ENCODE results near the gene BABAM1. TPM values are rescaled to one million over a fixed set of nuclear protein-coding genes. Genes with fewer than 3 reads are reported as not detected.

The BABAM1 gene
- total RNA-seq, 1 experiment from 2014 or later: 154 TPM

DNA sequence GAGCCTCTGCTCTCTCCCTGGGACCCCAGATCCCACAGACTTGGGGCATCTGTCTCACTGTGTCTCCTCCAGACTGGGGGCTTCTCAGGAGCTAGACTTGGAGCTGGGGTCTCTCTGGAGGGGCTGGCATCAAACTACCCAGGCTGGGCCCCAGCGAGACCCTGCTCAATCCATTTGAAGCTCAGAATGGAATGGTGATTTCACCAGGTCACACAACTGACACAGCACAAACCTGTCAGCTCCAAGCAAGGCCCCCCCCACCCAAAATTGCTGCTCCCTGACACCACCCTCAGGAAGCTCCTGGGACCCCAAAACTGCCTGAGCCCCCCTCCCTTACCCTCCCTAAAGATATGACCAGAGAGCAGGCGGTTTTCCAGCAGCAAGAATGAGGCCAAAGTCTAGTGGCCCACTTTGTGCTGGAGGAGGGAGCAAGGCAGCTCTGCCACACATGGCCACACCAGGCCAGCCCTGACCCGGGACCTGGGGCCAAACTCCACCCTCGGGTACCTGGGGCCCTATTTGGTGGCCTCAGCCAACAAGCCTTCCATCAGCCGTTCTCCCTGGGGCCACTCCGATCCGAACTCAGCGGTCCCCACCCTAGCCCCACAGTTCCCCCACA lies 23.9 kb upstream of the BABAM1 start:
- no peak for DNase-seq (ENCODE audit: low spot score)

DNA sequence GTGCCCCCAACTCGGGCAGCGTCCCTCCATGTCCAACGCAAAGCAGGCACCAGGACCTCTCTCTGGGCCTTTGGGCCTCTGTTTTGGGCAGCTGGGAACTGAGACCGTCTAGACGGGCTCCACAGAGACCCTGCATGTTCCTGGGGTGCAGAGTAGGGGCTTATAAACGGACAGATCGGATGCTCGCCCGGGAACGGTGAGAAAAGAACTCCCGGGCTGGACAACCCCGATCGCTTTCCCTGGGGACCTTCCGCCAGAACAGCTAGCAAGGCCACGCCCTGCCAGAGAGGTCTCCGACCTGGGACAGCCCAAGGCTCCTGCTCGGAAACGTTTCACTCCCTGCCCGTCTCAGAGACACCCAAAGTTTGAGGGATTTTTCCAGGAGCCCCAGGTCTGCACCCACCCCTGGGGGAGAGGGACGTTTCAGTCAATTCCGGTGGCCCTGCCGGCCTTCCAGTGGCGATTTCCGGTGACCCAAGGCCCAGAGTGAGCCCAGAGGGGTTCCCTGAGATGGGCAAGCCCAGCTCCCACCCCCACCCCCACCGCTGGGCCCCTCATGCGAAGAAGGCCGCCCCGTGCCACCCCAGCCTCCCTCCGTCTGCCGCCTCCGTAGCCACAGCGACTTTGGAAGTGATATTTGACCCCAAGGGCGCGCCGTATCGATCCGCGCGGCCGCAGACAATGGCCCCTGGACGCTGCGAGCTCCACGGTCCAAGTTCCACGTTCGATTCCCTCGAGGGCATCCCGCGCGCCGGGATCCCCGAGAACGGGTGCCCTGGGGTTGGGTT lies 23.2 kb upstream of the BABAM1 start:
- no peak for DNase-seq (ENCODE audit: low spot score)

DNA sequence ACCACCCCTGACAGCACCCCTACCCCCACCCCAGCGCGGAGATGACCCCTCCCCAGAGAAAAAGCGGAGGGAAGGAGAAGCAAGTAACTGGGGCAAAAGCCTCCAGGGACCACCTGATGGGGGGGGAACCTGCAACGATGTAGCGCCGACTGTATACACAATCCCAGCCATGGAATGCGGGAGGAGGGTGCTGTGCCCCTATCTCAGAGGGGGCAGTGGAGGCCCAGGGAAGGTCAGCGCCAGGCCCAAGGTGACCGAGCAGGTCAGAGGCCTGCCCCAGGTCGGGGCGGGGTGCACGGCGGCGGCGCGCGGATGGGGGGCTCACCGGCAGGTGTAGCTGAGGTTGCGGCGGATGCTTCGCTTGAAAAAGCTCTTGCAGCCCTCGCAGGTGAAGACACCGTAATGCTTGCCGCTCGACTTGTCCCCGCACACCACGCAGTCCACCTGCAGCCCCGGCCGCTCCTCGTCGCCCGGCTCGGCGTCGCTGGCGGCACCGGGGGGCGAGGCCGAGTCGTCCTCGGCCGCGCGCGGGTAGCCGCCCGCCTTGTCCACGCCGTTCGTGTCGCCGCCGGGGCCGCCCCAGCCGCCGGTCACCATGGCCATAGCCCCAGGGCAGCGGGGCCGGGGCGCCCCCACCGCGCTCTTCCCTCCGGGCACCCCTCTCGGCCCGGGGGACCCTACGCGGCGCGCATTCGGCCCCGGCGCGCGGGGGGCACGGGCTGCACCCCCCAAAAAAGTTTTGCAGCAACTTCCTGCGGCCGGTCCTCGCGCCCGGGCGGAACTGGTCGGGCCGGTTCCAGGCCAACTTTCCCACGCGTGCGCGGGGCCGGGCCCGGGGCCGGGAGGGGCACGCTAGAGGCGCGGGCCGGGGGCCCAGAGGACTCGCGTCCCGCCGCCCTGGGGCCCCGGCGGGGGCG lies 22.4 kb upstream of the BABAM1 start:
- DNase-seq (ENCODE audit: low spot score): no peak

DNA sequence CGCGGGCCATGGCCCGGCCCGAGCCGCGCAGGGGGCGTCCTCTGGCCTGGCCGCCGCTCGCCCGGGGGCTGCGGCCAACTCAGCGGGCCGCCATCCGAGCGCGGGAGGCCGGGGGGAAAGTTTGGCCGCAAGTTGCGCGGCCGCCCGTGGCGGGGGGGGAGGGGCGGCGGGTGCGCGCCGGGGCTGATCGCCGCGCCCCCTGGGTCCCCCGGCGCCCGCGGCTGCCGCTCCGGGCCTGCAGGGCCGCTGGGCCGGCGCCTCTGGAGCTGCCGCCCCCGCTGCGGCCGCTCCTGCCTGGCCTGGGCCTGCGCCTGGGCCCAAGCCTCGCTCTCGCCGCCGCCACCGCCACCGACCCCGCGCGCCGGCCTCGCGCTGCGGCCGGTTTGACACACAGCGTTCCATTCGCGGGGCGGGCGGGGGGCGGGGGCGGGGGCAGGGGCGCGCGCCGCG lies 21.7 kb upstream of the BABAM1 start, which contains the start of gene NR2F6:
NR2F6 (minus strand) TSS at position 385 of the 450 bp plus-strand sequence. CDS start 699 bp downstream, outside the sequence.
- DNase-seq (ENCODE audit: low spot score): no peak

DNA sequence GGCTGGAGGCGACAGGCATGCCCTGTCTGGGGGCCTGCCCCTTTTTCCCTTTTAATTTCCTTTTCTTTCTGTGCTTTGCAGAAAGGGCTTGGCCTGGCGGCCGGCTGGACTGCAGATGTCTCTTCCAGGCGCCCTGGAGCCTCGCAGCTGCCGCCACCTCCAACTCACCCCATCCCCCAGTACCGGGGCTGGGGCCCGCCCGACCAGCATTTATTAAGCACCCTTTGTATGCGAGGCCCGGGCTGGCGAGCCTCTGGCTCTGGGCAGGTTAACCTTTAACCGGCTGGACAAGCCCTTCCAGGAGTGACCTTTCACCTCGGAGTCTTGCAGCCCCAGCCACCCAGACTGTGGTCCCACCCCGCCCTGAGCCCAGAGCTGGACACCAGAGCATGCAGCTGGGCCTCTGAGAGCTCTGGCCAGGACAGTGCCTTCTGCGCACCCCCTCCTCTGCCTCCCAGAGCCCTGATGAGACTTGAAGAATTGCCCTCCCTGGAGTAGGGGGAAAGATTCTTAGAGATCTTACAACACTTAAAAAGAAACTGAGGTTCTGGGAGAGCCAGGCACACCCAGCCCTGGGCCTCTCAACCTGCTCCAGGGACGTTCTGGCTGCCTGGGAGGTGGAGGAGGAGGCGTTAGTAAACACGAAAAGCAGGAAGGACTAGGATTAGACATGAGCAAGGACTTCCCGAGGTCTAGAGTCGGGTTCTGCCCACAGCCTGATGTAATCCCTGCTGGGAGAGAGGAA lies 20.4 kb upstream of the BABAM1 start:
- DNase-seq (ENCODE audit: low spot score): no peak

DNA sequence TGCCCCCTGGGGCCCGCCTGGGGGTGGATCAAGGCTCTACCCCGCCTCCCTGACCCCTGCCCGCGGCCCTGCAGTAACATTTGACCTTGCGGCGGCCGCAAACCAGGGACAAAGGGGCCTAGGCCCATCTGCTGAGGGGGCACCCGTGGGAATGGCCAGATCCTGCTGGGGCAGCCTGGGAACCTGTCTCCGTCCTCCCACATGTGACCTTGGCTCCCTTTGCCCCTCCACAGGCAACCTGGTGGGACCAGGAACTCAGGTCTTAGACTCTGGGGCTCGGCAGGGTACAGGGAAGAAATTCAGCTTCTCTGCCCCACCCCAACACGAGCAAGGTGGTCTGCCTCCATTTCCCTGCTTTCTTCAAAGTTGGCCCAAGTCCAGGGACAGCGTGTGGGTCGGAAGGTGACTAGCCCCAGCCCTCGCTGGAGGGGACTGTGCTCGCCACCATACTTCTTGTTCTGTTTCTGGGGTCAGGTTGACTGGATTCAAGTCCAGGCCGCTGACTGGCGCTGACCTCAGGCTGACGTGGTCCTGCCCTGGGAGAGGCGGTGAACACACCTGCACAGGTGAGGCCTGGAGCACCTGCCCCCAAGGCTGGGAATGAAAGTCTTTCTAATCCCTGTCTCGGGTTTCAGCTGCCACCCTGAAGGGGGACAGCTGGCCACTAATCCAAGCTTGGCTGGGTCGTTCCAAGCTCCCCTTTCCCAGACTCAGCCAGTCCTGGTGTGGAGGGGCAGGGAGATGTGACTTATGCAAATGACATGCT lies 19.0 kb upstream of the BABAM1 start:
- DNase-seq (ENCODE audit: low spot score): no peak

DNA sequence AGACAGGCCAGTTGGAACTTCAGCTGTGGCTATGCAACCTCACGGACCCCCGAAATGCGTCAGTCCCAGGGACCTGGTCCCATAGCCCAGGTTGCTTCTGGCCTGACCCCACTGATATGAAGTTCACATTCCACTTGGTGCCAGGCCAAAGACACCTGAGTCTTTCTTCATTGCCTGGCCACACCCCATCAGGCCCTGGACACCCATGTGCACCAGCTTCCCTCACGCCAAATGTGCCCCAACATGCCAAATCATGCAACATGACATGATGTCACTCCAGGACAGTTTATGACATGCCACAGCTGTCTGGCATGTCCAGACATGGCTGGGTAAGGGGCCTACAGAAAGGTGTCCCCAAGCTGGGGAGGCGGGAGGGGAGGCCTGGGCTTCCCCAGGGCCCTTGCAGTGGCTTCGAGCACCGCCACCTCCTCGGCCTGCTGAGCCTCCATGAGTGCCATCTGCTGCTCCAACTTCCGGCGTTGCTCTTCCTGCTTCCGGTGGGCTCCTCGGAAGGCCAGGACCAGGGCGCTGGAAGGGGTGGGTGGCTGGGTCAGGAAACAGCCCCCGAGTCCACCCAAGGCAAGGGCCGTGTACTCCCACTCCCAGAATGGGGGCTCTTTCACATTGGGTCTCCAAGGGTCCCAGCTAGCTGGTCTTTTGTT lies 17.2 kb upstream of the BABAM1 start:
- no peak for DNase-seq (ENCODE audit: low spot score)

DNA sequence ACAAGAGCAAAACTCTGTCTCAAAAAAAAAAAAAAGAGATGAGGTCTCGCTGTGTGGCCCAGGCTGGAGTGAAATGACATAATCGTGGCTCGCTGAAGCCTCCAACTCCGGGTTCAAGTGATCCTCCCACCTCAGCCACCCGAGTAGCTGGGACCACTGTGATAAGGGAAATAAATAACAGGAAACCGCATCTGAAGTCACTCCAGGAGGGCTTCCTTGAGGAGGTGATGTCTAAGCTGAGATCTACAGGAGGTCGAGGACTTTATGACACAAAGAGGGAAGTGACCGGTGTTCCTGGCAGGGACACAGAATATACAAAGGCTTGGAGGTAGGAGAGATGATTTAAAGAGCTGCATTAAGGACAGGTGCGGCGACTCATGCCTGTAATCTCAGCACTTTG lies 12.6 kb upstream of the BABAM1 start:
- DNase-seq (ENCODE audit: low spot score): no peak

DNA sequence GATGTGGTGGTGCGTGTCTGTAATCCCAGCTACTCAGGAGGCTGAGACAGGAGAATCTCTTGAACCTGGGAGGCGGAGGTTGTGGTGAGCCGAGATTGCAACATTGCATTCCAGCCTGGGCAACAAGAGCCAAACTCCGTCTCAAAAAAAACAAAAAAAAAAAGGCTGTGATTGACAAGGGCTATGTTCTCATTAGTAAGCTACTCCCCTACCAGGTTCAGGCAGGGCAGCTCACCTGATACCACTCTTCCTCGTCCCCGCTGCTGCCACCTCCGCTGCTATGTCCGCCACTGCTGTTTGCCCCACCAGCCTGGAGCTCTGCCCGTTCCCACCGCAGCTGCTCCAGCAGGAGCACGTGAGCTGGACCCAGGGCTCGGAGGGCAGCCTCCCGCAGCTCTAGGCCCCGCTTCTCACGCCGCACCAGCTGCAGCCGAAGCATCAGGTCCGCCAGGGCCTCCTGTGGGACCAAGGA lies 12.1 kb upstream of the BABAM1 start:
- no peak for DNase-seq (ENCODE audit: low spot score)

DNA sequence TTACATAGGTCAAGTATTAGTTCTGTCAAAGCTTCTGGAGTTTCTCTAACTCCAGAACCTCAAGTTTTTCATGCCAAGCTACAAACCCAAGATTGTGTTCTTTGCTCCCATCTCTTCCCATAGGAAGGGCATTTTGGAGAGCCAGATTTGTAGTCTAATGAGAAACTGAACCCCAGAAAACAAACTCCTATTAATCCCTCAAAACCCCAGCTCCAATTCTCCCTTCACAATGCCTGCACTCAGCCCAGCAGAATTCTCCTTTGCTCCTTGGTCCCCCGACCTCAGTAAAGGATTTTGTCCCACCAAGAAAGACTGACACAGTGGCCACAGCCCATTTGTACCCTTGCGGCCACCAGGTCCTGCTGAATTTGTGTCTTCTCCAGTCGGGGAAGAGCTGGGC lies 11.1 kb upstream of the BABAM1 start:
- DNase-seq (ENCODE audit: low spot score): no peak

DNA sequence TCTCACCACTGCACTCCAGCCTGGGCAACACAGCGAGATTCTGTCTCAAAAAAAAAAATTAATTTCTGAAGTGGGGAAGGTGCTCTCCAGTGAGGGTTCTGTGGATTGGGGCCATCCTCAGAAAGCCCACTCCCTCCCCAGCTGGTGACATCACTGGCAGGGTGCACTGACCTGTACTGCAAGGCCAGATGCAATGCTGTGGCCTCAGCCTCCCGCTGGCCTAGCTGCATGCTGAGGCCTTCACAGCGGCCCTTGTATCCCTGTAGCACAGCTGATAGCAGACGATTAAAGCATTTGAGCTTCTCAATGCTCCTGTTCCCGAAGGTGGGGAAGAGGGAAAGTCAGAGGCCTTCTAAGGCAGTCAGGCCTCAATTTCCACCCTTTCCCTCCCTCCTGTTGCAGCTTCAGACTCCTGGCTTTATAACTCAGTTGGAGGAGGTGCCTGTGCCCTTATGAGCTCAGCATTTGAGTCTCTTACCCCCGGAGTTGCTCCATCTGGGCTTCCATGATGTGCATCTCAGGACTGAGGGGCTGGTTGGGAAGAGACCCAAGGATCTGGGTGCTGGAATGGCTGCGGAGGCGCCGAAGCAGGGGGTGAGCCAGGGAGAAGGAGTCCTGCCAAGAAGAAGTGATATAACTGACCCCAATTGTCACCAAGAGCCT lies 8.0 kb upstream of the BABAM1 start:
- DNase-seq (ENCODE audit: low spot score): no peak

DNA sequence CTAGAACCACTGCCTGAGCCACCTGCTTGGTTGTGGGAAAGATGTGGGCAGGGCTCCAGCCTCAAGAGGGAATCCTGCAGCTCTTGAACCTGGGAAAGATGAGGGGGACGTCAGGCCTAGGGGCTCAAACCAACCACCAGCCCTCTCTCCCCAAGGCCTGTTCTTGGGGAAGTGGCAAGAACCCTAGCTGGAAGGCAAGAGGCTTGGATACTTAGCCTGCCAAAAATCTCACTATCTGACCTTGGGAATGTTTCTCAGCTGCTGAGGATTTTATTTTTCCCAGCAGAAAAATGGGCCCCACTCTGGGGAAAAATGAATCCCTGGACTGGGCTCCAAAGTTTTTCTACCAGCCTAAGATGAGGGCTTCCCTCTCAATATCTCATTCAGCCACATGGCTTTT lies 7.3 kb upstream of the BABAM1 start:
- DNase-seq (ENCODE audit: low spot score): no peak

DNA sequence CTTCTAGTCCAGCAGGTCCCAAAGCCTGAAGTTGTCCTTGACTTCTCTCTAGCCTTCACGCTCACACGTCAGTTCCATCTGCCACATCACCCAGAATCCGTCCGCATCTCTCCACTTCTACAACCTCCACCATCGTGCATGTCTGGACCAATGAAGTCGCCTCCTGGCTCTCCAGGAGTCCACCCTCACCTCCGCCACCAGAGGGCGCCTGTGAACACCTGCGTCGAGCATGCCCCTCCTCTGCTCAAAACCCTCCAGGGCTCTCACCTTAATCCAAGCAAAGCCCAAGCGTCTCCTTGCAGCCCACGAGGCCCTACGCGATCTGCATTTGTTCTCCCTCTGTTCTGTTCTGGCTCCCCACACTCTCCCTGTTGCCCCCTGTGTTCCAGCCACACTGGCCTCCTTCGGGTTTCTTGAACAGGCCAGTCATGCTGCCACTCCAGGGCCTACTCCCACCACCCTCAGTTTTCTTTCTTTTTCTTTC lies 6.4 kb upstream of the BABAM1 start:
- peak; percentile 87 for DNase-seq (ENCODE audit: low spot score)

DNA sequence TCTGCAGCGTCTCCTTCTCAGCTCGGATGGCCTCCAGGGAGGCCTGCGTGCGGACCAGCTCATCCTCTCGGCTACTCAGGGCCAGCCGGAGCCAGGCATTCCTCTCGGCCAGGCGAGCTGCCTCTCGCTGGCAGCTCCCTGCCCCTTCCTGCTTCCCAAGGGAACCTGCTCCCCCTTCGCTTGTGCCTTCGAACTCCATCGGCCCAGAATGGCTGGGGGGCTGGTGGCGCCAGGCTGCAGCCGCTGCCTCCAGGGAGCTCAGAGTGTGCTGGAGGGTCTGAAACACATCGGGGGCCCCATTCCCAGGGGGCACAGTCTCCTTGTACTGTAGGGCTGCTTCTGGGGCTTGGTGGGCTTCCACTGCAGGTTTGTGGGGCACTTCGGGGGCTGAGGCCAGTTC lies 4.7 kb upstream of the BABAM1 start:
- DNase-seq (ENCODE audit: low spot score): no peak

DNA sequence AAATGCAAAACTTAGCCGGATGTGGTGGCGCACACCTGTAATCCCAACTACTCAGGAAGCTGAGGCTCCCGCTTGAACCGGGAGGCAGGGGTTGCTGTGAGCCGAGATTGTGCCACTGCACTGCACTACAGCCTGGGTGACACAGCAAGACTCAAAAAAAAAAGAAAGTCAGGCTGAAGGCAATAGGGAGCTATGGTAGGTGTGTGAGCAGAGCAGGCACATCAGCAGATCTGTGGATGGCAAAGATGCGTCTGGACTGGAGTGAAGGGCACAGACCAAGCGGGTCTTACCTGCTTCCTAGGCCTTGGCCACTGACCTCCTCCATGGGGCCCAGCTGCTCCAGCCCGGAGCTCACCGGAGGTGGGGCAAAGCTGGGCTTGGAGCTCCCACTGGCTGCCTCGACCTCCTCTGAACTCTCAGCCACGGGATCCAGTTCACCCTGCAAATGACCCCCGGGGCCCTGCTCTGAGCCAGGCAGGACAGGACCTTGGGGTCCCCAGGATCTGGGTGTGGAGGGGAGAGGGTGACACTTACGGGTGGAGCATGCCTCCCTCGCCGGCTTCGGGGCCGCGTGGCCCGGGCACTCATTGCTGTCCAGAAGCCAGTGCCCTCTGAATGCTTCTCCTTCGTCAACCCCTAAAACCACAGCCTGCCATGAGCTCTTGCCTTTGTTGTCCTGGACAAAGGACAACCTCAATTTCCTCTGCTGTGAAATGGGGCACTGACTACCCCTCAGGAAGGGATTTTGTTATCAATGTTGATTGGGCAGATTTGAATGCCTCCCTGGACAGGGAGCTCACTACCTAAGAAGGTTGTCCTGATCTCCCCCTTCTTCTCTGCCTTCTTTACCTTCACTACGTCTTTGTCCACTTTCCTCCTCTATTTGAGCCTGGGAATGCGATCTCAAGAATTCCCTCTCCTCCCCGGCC lies 3.3 kb upstream of the BABAM1 start:
- DNase-seq (ENCODE audit: low spot score): no peak

DNA sequence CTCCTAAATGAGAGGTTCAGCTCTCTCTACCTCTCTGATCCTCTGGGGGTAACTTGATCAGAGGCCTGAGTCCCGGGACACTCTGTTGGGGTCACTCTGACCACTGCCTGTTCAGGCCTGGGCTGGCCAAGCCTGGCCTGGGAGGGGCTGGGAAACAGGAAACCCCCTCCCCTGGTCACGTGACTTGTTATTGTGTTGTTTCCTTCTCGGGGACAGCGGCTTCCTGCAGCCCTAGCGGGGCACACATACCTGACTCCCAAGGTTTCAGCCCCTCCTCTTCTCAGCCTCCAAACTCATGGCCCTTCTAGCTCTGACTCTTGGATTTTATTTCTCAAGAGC lies 2.6 kb upstream of the BABAM1 start, which contains the start of gene USHBP1:
USHBP1 (minus strand) TSS at position 105 of the 339 bp plus-strand sequence. CDS start 446 bp downstream, outside the sequence.
- no peak for DNase-seq (ENCODE audit: low spot score)

DNA sequence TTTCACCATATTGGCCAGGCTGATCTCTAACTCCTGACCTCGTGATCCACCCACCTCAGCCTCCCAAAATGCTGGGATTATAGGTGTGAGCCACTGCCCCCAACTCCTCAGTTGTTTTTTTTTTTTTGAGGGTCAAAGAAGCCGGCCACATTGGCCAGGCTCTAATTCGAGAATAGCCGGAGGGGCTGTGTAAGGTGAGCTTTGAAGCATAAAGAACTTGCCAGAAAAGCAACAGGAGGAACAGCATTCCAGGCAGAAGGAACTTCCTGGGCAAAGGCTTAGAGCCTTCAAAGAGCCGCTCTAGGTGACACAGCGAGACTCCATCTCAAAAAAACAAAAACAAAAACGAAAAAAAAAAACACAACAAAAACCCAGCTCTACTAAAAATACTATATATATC lies 1.2 kb upstream of the BABAM1 start:
- DNase-seq (ENCODE audit: low spot score): no peak

DNA sequence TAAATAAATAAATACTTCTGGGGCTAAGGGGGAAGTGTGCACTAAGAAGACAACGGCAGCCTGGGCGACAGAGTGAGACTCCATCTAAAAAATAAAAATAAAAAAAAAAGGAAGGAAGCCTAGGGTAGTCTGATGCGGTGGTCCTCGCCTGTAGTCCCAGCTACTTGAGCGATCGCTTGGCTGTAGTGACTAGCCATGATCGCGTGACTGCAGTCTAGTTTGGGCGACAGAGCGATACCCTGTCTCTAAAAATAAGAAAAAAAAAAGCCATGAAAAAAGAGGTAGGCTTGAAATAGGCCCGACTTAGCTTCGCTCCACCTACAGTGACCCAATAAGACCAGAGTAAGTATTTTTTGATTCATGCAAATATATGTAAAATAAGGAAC lies 661 bp upstream of the BABAM1 start:
- no peak for DNase-seq (ENCODE audit: low spot score)

Measured in H4 (cell line).